HEK293 (cell line): Measurements from ENCODE around the gene SNRPD3.

Experiments used
- CTCF ChIA-PET: fragments of 350-600 bp; formaldehyde crosslinking; extraction: SDS; loops from one replicate; lab custom pipeline; 2021; ENCODE audit warnings: antibody characterized with exemption; lab: Yijun Ruan, JAX
- POLR2A ChIA-PET: fragments of 300-600 bp; formaldehyde crosslinking; extraction: SDS; loops from one replicate; lab custom pipeline; 2020; ENCODE audit warnings: antibody characterized with exemption, inconsistent platforms; lab: Yijun Ruan, JAX
- H3K27ac ChIP-seq: fragments of 200-500 bp; sonication (Bioruptor generic); 2 replicates; pipeline ENCODE4 v1.5.1; 2014; ENCODE audit warnings: low read depth, low read length, control low read depth, inconsistent platforms; ENCODE audit errors: extremely low read depth
- H3K36me3 ChIP-seq, 2 experiments: fragments of 200-500 bp in 1 of 2; sonication (Bioruptor generic) in 1 of 2; 1 replicate in 1 of 2; 2 replicates in 1 of 2; pipeline ENCODE4 v1.5.1; 2014 to 2017; ENCODE audit warnings: inconsistent platforms in 2 of 2, low read length in 2 of 2; ENCODE audit not compliant: control insufficient read depth in 2 of 2, insufficient read depth in 1 of 2
- H3K4me1 ChIP-seq: fragments of 200-500 bp; sonication (Bioruptor generic); 2 replicates; pipeline ENCODE4 v1.5.1; 2014; ENCODE audit warnings: mild to moderate bottlenecking, low read length, inconsistent platforms; ENCODE audit not compliant: control insufficient read depth, insufficient read depth
- H3K4me3 ChIP-seq: 2 replicates; pipeline ENCODE4 v1.5.1; 2011; ENCODE audit warnings: low read depth, mild to moderate bottlenecking, control low read depth, low read length, moderate library complexity
- H3K9me3 ChIP-seq: fragments of 200-500 bp; sonication (Bioruptor generic); 2 replicates; pipeline ENCODE4 v1.5.1; 2014; ENCODE audit warnings: low read depth, low read length, inconsistent platforms; ENCODE audit not compliant: control insufficient read depth, insufficient read depth
- AEBP2 ChIP-seq: fragments of 450-650 bp; formaldehyde crosslinking; IDR thresholded peaks from 2 replicates; pipeline ENCODE4 v1.5.1; 2016; ENCODE audit warnings: missing biosample characterization, missing genetic modification characterization, borderline replicate concordance
- GLI4 ChIP-seq: fragments of 450-650 bp; formaldehyde crosslinking; IDR thresholded peaks from 2 replicates; pipeline ENCODE4 v1.5.1; 2016; ENCODE audit warnings: missing biosample characterization, missing genetic modification characterization
- REST ChIP-seq: fragments of 450-650 bp; formaldehyde crosslinking; IDR thresholded peaks from 2 replicates; pipeline ENCODE4 v1.5.1; 2016; ENCODE audit warnings: missing biosample characterization, missing genetic modification characterization
- SP2 ChIP-seq: fragments of 450-650 bp; formaldehyde crosslinking; IDR thresholded peaks from 2 replicates; pipeline ENCODE4 v1.5.1; 2016; ENCODE audit warnings: missing biosample characterization, missing genetic modification characterization
- ZBTB6 ChIP-seq: fragments of 450-650 bp; formaldehyde crosslinking; IDR thresholded peaks from 2 replicates; pipeline ENCODE4 v1.5.1; 2017; ENCODE audit warnings: missing biosample characterization, missing genetic modification characterization
- ZFP69B ChIP-seq: fragments of 450-650 bp; formaldehyde crosslinking; IDR thresholded peaks from 2 replicates; pipeline ENCODE4 v1.5.1; 2016; ENCODE audit warnings: missing biosample characterization, missing genetic modification characterization
- ZNF10 ChIP-seq: fragments of 450-650 bp; formaldehyde crosslinking; IDR thresholded peaks from 2 replicates; pipeline ENCODE4 v1.5.1; 2017; ENCODE audit warnings: missing biosample characterization, missing genetic modification characterization
- ZNF132 ChIP-seq: fragments of 450-650 bp; formaldehyde crosslinking; IDR thresholded peaks from 2 replicates; pipeline ENCODE4 v1.5.1; 2017; ENCODE audit warnings: missing biosample characterization, missing genetic modification characterization, borderline replicate concordance
- ZNF146 ChIP-seq: fragments of 450-650 bp; formaldehyde crosslinking; IDR thresholded peaks from 2 replicates; pipeline ENCODE4 v1.5.1; 2016; ENCODE audit warnings: missing biosample characterization, missing genetic modification characterization
- ZNF169 ChIP-seq: fragments of 450-650 bp; formaldehyde crosslinking; IDR thresholded peaks from 2 replicates; pipeline ENCODE4 v1.5.1; 2016; ENCODE audit warnings: missing biosample characterization, missing genetic modification characterization
- ZNF23 ChIP-seq: fragments of 450-650 bp; formaldehyde crosslinking; IDR thresholded peaks from 2 replicates; pipeline ENCODE4 v1.5.1; 2016; ENCODE audit warnings: missing biosample characterization, missing genetic modification characterization, borderline replicate concordance
- ZNF335 ChIP-seq: fragments of 450-650 bp; formaldehyde crosslinking; conservative IDR thresholded peaks from 2 replicates; pipeline ENCODE4 v1.5.1; 2016; ENCODE audit warnings: missing biosample characterization, missing genetic modification characterization
- ZNF354C ChIP-seq: fragments of 450-650 bp; formaldehyde crosslinking; IDR thresholded peaks from 2 replicates; pipeline ENCODE4 v1.5.1; 2016; ENCODE audit warnings: missing biosample characterization, missing genetic modification characterization, low read depth, borderline replicate concordance
- ZNF423 ChIP-seq: fragments of 450-650 bp; formaldehyde crosslinking; IDR thresholded peaks from 2 replicates; pipeline ENCODE4 v1.5.1; 2016; ENCODE audit warnings: missing biosample characterization, missing genetic modification characterization
- ZNF513 ChIP-seq: fragments of 450-650 bp; IDR thresholded peaks from 2 replicates; pipeline ENCODE4 v1.5.1; 2018; ENCODE audit warnings: missing biosample characterization, missing genetic modification characterization
- ZNF600 ChIP-seq: fragments of 450-650 bp; formaldehyde crosslinking; IDR thresholded peaks from 2 replicates; pipeline ENCODE4 v1.5.1; 2016; ENCODE audit warnings: missing biosample characterization, missing genetic modification characterization
- ZNF626 ChIP-seq: fragments of 450-650 bp; sonication (Bioruptor Pico); formaldehyde crosslinking; IDR thresholded peaks from 2 replicates; pipeline ENCODE4 v1.5.1; 2018; ENCODE audit warnings: missing biosample characterization, missing genetic modification characterization, inconsistent platforms
- ZNF692 ChIP-seq: fragments of 450-650 bp; formaldehyde crosslinking; IDR thresholded peaks from 2 replicates; pipeline ENCODE4 v1.5.1; 2016; ENCODE audit warnings: missing biosample characterization, missing genetic modification characterization
- ZNF837 ChIP-seq: fragments of 450-650 bp; formaldehyde crosslinking; IDR thresholded peaks from 2 replicates; pipeline ENCODE4 v1.5.1; 2016; ENCODE audit warnings: missing biosample characterization, missing genetic modification characterization

The SNRPD3 gene

GRCh38 chr22:24535348-24535747, 20.5 kb upstream of the SNRPD3 start:
- no peak overlapping the region for H3K27ac ChIP-seq
- ChIA-PET CTCF (interaction anchor here (0.6 to 1.7 kb wide), 3 partner anchors 9 to 24 kb away, joined by 3 to 13 read pairs (median 5); no protein-coding TSS in a partner anchor), POLR2A (no interaction called here)
- TF ChIP-seq REST (no peak), ZNF423 (tag by site-specific recombination) (no peak), GLI4 (tag by site-specific recombination) (no peak), SP2 (tag by site-specific recombination) (no peak), ZNF169 (tag by site-specific recombination) (no peak), ZNF23 (tag by site-specific recombination) (no peak), ZNF600 (tag by site-specific recombination) (no peak), ZNF692 (no peak), ZNF626 (tag by site-specific recombination) (no peak), ZNF335 (tag by site-specific recombination) (no peak)
- no peaks in the 10 kb centered on the region for H3K4me1 ChIP-seq
- no peaks in the 10 kb centered on the region for H3K9me3 ChIP-seq
- no peak overlapping the region for H3K4me3 ChIP-seq
- H3K36me3 ChIP-seq, result peaks cover 0 to 10% of the 10 kb centered on the region in 2 experiments; a peak in 2 of 3 replicates

GRCh38 chr22:24536089-24536488, 19.7 kb upstream of the SNRPD3 start:
- ChIA-PET CTCF (interaction anchor here (1.0 to 1.9 kb wide), 3 partner anchors 10 to 460 kb away, joined by 3 to 12 read pairs (median 5); no protein-coding TSS in a partner anchor), POLR2A (interaction anchor here (1.0 to 1.1 kb wide), 2 partner anchors 19 to 20 kb away, joined by 3 to 7 read pairs; partner anchors contain the start of gene GUCD1)
- no peak for TF ChIP-seq ZNF513 (tag by site-specific recombination)
- TF ChIP-seq ZNF10 (tag by site-specific recombination), result no peak
- no peak for TF ChIP-seq ZNF354C
- H3K4me1 ChIP-seq, result no peaks in the 10 kb centered on the region
- H3K27ac ChIP-seq, result no peak overlapping the region
- H3K36me3 ChIP-seq, result peaks cover 4 to 17% of the 10 kb centered on the region in 2 experiments
- no peaks in the 10 kb centered on the region for H3K9me3 ChIP-seq
- no peak overlapping the region for H3K4me3 ChIP-seq

GRCh38 chr22:24540470-24540869, 15.3 kb upstream of the SNRPD3 start:
- Histone ChIP-seq H3K4me3 (no peak overlapping the region), H3K9me3 (no peaks in the 10 kb centered on the region), H3K27ac (no peak overlapping the region), H3K4me1 (no peaks in the 10 kb centered on the region), H3K36me3 (peaks cover 24 to 59% of the 10 kb centered on the region in 2 experiments)
- CTCF ChIA-PET, result interaction anchor here (0.7 to 1.2 kb wide), 3 partner anchors 18 to 138 kb away, joined by 3 to 5 read pairs (median 4); no protein-coding TSS in a partner anchor
- POLR2A ChIA-PET, result interaction anchor here (2.5 kb wide), 1 partner anchor 15 kb away, joined by 10 read pairs; the partner anchor contains the start of gene GUCD1
- no peak for TF ChIP-seq ZNF692
- no peak for TF ChIP-seq ZBTB6
- TF ChIP-seq ZNF146 (tag by site-specific recombination), result no peak
- no peak for TF ChIP-seq ZNF837
- no peak for TF ChIP-seq ZNF132 (tag by site-specific recombination)
- no peak for TF ChIP-seq ZFP69B
- no peak for TF ChIP-seq AEBP2 (tag by site-specific recombination)
